Fibroblast of lung (primary cell): Measurements from ENCODE around the gene TTC33.

ENCODE experiments used
- EZH2 ChIP-seq: IDR thresholded peaks from 2 replicates; pipeline ENCODE4 v1.5.1; 2012; ENCODE audit warnings: low read length, control low read depth, mild to moderate bottlenecking; ENCODE audit errors: missing control alignments
- TF ChIP-seq, protein P1 (sequence below), 2 donors: IDR thresholded peaks in 1 of 2; conservative IDR thresholded peaks in 1 of 2; 1 replicate in 1 of 2; 2 replicates in 1 of 2; pipeline ENCODE4 v1.5.1; 2011 to 2012; ENCODE audit warnings: low read length in 2 of 2, control low read depth in 1 of 2, inconsistent platforms in 1 of 2, low read depth in 1 of 2, mild to moderate bottlenecking in 1 of 2

GRCh38 chr5:40607202-40607601 lies 148.6 kb downstream of the TTC33 start:
- TF ChIP-seq EZH2 = no peak
- TF ChIP-seq, protein P1, sequence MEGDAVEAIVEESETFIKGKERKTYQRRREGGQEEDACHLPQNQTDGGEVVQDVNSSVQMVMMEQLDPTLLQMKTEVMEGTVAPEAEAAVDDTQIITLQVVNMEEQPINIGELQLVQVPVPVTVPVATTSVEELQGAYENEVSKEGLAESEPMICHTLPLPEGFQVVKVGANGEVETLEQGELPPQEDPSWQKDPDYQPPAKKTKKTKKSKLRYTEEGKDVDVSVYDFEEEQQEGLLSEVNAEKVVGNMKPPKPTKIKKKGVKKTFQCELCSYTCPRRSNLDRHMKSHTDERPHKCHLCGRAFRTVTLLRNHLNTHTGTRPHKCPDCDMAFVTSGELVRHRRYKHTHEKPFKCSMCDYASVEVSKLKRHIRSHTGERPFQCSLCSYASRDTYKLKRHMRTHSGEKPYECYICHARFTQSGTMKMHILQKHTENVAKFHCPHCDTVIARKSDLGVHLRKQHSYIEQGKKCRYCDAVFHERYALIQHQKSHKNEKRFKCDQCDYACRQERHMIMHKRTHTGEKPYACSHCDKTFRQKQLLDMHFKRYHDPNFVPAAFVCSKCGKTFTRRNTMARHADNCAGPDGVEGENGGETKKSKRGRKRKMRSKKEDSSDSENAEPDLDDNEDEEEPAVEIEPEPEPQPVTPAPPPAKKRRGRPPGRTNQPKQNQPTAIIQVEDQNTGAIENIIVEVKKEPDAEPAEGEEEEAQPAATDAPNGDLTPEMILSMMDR (conservative IDR thresholded peaks at IDR 0.05 in 1 of 2, IDR thresholded peaks at IDR 0.05 in 1 of 2; ENCODE audit: low read depth in 1 of 2, low read length in 2 of 2) = no peak
